Peyer's patch (tissue), 4 donors: Measurements from ENCODE around the gene SH3D21. TPM values are rescaled to one million over a fixed set of nuclear protein-coding genes. Genes with fewer than 3 reads are reported as not detected.
A peak's percentile ranks its signal among the peaks of the same experiment; 100 is the strongest.

ENCODE experiments used
- DNase-seq, 3 donors: peaks; one replicate each; pipeline ENCODE4 v3.0.0-alpha.2; 2017 to 2019
- H3K27ac ChIP-seq, 4 donors: fragments of 200-600 bp; sonication (generic); one replicate each; pipeline ENCODE4 v1.5.1; 2016 to 2019
- H3K27me3 ChIP-seq, 2 donors: fragments of 200-600 bp; sonication (generic); one replicate each; pipeline ENCODE4 v1.5.1; 2019
- H3K36me3 ChIP-seq, 3 donors: fragments of 200-600 bp; sonication (generic); one replicate each; pipeline ENCODE4 v1.5.1; 2016 to 2019
- H3K4me1 ChIP-seq, 4 donors: fragments of 200-600 bp; sonication (generic); one replicate each; pipeline ENCODE4 v1.5.1; 2016 to 2019
- H3K4me3 ChIP-seq, 4 donors: fragments of 200-600 bp; sonication (generic); 1 replicate in 3 of 4; 2 replicates in 1 of 4; pipeline ENCODE4 v1.5.1; 2016 to 2019; ENCODE audit warnings: mild to moderate bottlenecking in 1 of 4
- H3K9me3 ChIP-seq, 4 donors: fragments of 200-600 bp; sonication (generic); one replicate each; pipeline ENCODE4 v1.5.1; 2016 to 2019; ENCODE audit warnings: mild to moderate bottlenecking in 1 of 4
- CTCF ChIP-seq, 6 experiments: fragments of 450-650 bp in 4 of 6; fragments of 200-600 bp in 2 of 6; sonication (generic) in 1 of 6; IDR thresholded peaks; one replicate each; pipeline ENCODE4 v1.5.1; 2017 to 2019; ENCODE audit warnings: antibody characterized with exemption in 6 of 6, mild to moderate bottlenecking in 3 of 6, moderate library complexity in 1 of 6
- POLR2A ChIP-seq, 2 donors: fragments of 450-650 bp; IDR thresholded peaks; one replicate each; pipeline ENCODE4 v1.5.1; 2017; ENCODE audit warnings: antibody characterized with exemption in 2 of 2, mild to moderate bottlenecking in 2 of 2, moderate library complexity in 2 of 2
- total RNA-seq, 4 donors: library from RNA; depleted of rRNA; stranded (reverse); fragments of >200 nt; gene quantifications; one replicate each; pipeline ENCODE4 v1.1.0, GENCODE V29; 2016

SH3D21 gene
- total RNA-seq, 4 donors from 2014 or later, result 20.6 to 75.9 (median 24.8) TPM

GRCh38 chr1:36359383-36359782, 53.2 kb downstream of the SH3D21 start:
- H3K9me3 ChIP-seq, result no peaks in the 10 kb centered on the region
- TF ChIP-seq POLR2A (IDR thresholded peaks at IDR 0.05), result no peak
- no peak for TF ChIP-seq CTCF (IDR thresholded peaks at IDR 0.05)
- no peak for DNase-seq
- H3K36me3 ChIP-seq, result peaks cover 0 to 83% (median 0%) of the 10 kb centered on the region in 3 donors
- H3K27ac ChIP-seq, result no peak overlapping the region
- H3K4me1 ChIP-seq, result no peaks in the 10 kb centered on the region
- no peak overlapping the region for H3K4me3 ChIP-seq
- H3K27me3 ChIP-seq, result no peaks in the 10 kb centered on the region

- Histone ChIP-seq H3K36me3 (peaks cover 0 to 76% (median 0%) of the 10 kb centered on the region in 3 donors), H3K4me3 (no peak overlapping the region), H3K4me1 (peaks cover 0 to under 1% (median 0%) of the 10 kb centered on the region in 4 donors), H3K27ac (no peak overlapping the region), H3K27me3 (no peaks in the 10 kb centered on the region), H3K9me3 (no peaks in the 10 kb centered on the region)
- no peak for TF ChIP-seq POLR2A (IDR thresholded peaks at IDR 0.05)
- no peak for TF ChIP-seq CTCF (IDR thresholded peaks at IDR 0.05)
- DNase-seq, result peak in 1 of 3 donors; percentile 28
Measured at GRCh38 chr1:36359911-36360550, 53.9 kb downstream of the SH3D21 start.

- Histone ChIP-seq H3K27ac (peak overlapping the region in 3 of 4 donors; percentile 15 to 70 (median 61)), H3K36me3 (peaks cover 0 to 33% (median 0%) of the 10 kb centered on the region in 3 donors), H3K9me3 (no peaks in the 10 kb centered on the region), H3K27me3 (no peaks in the 10 kb centered on the region), H3K4me1 (peaks cover 0 to 40% (median 6%) of the 10 kb centered on the region in 4 donors), H3K4me3 (no peak overlapping the region)
- DNase-seq, result no peak
- no peak for TF ChIP-seq CTCF (IDR thresholded peaks at IDR 0.05)
- TF ChIP-seq POLR2A (IDR thresholded peaks at IDR 0.05), result no peak
Measured at GRCh38 chr1:36365381-36365780, 59.2 kb downstream of the SH3D21 start.

GRCh38 chr1:36366091-36366661, 60.0 kb downstream of the SH3D21 start:
- H3K9me3 ChIP-seq, result no peaks in the 10 kb centered on the region
- TF ChIP-seq POLR2A (IDR thresholded peaks at IDR 0.05) (no peak), CTCF (IDR thresholded peaks at IDR 0.05) (no peak)
- H3K27ac ChIP-seq, result peak overlapping the region in 3 of 4 donors; percentile 31 to 70 (median 61)
- H3K4me3 ChIP-seq, result no peak overlapping the region
- peaks cover 0 to 40% (median 6%) of the 10 kb centered on the region in 4 donors for H3K4me1 ChIP-seq
- no peaks in the 10 kb centered on the region for H3K27me3 ChIP-seq
- H3K36me3 ChIP-seq, result peaks cover 0 to 27% (median 0%) of the 10 kb centered on the region in 3 donors
- DNase-seq, result peak in 2 of 3 donors; percentile 67 to 69

- Histone ChIP-seq H3K4me1 (peaks cover 0 to 45% (median 10%) of the 10 kb centered on the region in 4 donors), H3K27ac (peak overlapping the region in 1 of 4 donors; percentile 70)
Measured at GRCh38 chr1:36367066-36367465, 60.9 kb downstream of the SH3D21 start.

More at GRCh38 chr1:36367066-36367465, 60.9 kb downstream of the SH3D21 start:
- peaks cover 0 to 18% (median 0%) of the 10 kb centered on the region in 3 donors for H3K36me3 ChIP-seq
- no peak for DNase-seq
- TF ChIP-seq POLR2A (IDR thresholded peaks at IDR 0.05) (no peak), CTCF (IDR thresholded peaks at IDR 0.05) (no peak)
- no peaks in the 10 kb centered on the region for H3K9me3 ChIP-seq
- no peaks in the 10 kb centered on the region for H3K27me3 ChIP-seq
- no peak overlapping the region for H3K4me3 ChIP-seq
